ENCODE measurements around the gene GSN.

GSN gene

GRCh38 chr9:121363622-121363961 lies 95.6 kb downstream of the GSN start:
- H3K4me3 ChIP-seq (ENCODE audit: low read depth, low read length): no peak overlapping the region
- in situ Hi-C loops (cut with HindIII; ENCODE audit: low sequenced_read_pairs): no loop called here
- no peak for DNase-seq (ENCODE audit: low read depth)
- no peak for TF ChIP-seq CTCF (IDR thresholded peaks at IDR 0.05; ENCODE audit: low read depth, low read length, missing control alignments)

GRCh38 chr9:121364077-121364476 lies 96.1 kb downstream of the GSN start:
- DNase-seq (ENCODE audit: low read depth): no peak
- in situ Hi-C loops (cut with HindIII; ENCODE audit: low sequenced_read_pairs): no loop called here
- H3K4me3 ChIP-seq (ENCODE audit: low read depth, low read length): no peak overlapping the region
- no peak for TF ChIP-seq CTCF (IDR thresholded peaks at IDR 0.05; ENCODE audit: low read depth, low read length, missing control alignments)

DNA sequence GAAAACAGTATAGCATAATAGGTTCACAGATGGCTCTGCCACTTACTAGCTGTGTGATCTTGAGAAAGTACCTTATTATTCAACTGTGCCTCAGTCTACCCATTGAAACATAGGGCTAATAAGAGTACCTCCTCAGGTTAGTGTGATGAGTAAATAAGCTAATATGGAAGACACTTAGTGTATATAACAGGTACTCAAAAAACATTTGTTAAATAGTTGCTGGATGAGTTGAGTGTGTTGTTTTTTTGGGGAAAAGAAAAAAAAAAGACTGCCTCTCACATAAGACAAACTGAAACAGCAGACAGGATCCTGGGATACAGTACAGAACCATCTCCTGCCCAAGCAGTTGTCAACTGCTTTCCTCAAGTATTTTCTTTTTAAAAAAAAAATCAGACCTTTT lies 96.9 kb downstream of the GSN start:
- no peak overlapping the region for H3K4me3 ChIP-seq (ENCODE audit: low read depth, low read length)
- in situ Hi-C loops (cut with HindIII; ENCODE audit: low sequenced_read_pairs): no loop called here
- no peak for TF ChIP-seq CTCF (IDR thresholded peaks at IDR 0.05; ENCODE audit: low read depth, low read length, missing control alignments)
- DNase-seq (ENCODE audit: low read depth): no peak

GRCh38 chr9:121365564-121365963 lies 97.6 kb downstream of the GSN start:
- TF ChIP-seq CTCF (IDR thresholded peaks at IDR 0.05; ENCODE audit: low read depth, low read length, missing control alignments): no peak
- no peak overlapping the region for H3K4me3 ChIP-seq (ENCODE audit: low read depth, low read length)
- no peak for DNase-seq (ENCODE audit: low read depth)
- in situ Hi-C loops (cut with HindIII; ENCODE audit: low sequenced_read_pairs): no loop called here

DNA sequence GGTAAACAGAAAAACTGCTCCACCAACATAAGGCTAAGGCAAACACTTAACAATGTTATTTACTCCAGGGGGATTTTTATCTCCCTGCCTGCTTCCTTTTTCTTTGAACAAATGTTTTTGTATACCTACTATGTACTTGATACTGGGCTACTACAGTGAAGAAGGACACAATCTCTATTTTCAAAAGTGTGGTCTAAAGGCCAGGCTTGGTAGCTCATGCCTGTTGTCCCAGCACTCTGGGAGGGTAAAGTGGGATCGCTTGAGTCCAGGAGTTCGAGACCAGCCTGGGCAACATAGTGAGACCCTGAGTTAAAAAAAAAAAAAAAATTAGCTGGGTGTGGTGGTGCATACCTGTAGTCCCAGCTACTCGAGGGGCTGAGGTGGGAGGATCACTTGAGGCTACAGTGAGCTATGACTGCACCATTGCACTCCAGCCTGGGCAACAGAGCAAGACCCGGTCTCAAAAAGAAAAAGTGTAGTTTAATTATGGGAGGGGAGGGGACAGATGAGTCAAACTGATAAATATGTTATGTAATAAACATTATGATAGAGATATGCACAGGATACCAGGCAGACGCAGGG lies 98.7 kb downstream of the GSN start:
- DNase-seq (ENCODE audit: low read depth): no peak
- no peak for TF ChIP-seq CTCF (IDR thresholded peaks at IDR 0.05; ENCODE audit: low read depth, low read length, missing control alignments)
- in situ Hi-C loops (cut with HindIII; ENCODE audit: low sequenced_read_pairs): no loop called here
- no peak overlapping the region for H3K4me3 ChIP-seq (ENCODE audit: low read depth, low read length)

DNA sequence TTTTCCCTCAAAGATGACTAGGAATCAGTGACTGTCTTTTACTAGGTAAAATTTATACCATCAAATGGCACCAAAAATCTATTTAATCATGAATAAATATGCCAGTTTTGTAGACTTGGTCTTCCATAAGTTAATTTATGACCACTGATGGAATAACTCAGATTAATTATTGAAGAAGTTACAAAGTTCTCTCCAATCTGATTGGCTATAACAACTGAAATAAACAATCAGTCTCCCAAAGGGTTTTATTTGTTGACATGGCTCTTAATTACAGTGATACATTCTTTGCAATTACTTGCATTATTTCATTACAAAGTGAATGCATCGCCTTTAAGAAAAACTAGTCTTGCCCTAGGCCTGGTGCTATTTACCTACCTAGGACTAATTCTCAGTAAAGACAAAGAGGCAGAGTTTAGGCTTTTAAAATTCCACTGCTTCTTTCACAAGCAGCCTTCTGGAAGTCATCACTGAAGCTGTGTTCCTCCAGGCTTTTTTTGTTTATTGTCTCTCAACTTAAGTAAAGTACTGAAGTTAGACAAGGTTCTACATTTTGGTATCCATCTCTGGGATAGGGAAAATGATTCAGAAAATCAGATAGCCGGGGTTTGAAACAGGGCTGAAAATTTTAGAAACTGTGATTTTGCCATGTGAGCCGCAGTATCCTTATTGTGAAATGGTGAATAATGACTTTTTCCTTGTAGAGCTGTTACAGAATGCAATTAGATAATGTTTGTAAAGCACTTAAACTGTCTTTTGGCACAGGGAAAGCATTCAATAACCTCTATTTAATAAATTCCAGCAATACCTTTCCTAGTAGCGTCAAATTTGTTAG lies 99.6 kb downstream of the GSN start:
- in situ Hi-C loops (cut with HindIII; ENCODE audit: low sequenced_read_pairs): no loop called here

More for the DNA sequence above, 99.6 kb downstream of the GSN start:
- no peak for DNase-seq (ENCODE audit: low read depth)
- no peak for TF ChIP-seq CTCF (IDR thresholded peaks at IDR 0.05; ENCODE audit: low read depth, low read length, missing control alignments)
- no peak overlapping the region for H3K4me3 ChIP-seq (ENCODE audit: low read depth, low read length)
